HS-27A (cell line): ENCODE data around the gene ATP6V1G3.
"Not testable (repeated sequence)": the region's sequence is repeated elsewhere in the genome, so short reads cannot be mapped to it uniquely, and the experiment has no call there.

ENCODE experiments used
- DNase-seq: peaks from one replicate; pipeline ENCODE4 v3.0.0-alpha.2; 2012; ENCODE audit warnings: low read depth, missing footprints

Gene ATP6V1G3

GRCh38 chr1:198542632-198543031 is 2.2 kb upstream of the ATP6V1G3 start:
- DNase-seq: no peak

GRCh38 chr1:198541737-198542136 is 1.3 kb upstream of the ATP6V1G3 start:
- no peak for DNase-seq

- DNase-seq: no peak
Observed at GRCh38 chr1:198538579-198539364, 1.7 kb downstream of the ATP6V1G3 start.

DNA sequence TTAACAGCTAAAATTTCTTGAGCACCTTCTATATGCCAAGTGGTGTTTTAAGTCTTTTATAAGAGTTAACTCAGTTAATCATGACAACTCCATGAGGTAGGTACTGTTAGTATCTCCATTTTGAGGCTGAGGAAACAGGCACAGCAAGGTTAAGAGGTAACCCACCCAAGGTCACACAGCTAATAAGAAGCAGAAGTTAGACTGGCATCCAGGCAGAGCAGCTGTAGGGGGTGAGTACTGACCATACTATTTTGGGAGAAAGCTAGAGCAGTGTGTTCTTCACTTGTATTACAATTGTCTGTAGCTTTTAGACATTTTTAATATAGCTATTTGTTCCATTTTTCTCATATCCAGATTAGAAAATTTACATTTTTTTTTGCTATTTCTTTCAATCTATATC is 4.8 kb downstream of the ATP6V1G3 start:
- DNase-seq: no peak

DNA sequence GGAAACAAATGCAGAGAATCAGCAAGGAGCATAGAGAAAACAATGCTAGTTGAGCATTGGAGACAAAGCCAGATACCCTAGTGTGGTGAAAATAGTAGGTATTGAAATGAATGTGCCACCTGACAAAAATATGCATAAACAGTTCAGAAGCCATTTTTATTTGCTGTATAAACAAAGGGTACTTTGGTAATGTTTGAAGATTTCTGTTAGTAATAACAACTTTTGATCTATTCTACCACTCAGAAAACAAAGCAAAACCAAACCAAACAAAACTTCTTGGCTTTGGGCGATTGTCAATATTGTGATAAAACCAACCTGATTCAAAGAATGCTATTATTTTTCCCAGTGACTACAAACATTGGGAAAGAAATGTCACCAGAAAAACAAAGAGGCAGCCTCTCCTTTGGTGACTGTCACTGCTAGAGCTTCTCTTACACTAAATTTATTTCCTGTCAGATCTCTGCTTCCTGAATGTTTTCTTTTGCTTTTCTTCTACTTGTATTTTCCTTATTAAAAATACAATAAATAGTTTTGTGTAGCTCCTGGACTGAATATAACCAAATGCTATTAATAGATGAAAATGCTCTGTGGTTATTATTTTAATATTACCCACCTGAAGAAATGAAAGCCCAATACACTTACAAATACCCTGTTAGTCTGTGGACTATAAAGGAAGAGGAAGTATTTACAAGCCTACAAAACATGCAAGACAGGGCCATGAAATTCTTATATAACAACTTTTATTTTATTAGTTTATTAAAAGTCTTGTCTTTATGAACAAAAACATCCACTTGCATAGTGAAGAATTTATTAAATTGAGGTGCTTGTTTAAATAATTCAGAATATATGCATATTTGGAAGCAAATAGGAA is 5.7 kb downstream of the ATP6V1G3 start:
- no peak for DNase-seq

- DNase-seq: no peak
Observed at GRCh38 chr1:198531891-198532290, 8.6 kb downstream of the ATP6V1G3 start.

- DNase-seq: no peak
Observed at GRCh38 chr1:198530953-198531352, 9.5 kb downstream of the ATP6V1G3 start.

DNA sequence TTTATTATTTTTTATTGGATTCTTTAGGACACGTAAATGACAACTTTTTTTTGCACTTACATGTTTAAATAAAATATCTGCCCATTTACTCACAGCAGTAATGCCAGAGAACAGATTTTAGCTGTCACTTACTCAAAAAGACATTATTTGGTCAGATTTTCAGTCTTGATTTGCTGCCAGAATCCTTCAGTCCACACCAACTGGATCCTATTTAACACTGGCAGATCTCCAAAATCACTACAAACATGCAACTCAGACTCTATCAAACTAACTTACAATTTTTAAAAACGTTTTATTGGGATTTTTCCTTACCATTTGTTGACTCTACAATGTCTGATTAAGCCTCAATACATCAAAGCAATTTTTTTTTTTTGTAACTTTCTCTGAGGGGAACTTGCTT is 11.1 kb downstream of the ATP6V1G3 start:
- DNase-seq: peak; percentile 74

DNA sequence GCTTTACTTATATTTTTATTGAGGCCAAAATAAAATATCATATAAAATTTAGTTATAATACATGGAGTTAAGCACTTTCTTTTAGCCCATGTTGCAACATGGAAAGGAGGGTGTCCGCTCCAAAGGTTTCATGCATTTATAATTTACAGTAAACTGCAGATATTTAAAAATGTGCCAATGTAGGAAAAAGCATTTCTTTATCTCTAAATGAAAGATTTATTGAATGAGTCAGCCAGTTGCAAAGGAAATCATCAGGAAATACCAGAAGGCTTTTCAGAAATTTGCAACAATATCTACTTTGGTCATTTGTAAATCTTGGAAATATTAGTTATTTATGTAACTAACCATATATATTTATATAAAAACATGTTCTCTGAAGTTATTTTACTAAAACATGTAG is 12.1 kb downstream of the ATP6V1G3 start:
- peak; percentile 42 for DNase-seq

- DNase-seq: no peak
Observed at GRCh38 chr1:198524556-198524955, 15.9 kb downstream of the ATP6V1G3 start.

DNA sequence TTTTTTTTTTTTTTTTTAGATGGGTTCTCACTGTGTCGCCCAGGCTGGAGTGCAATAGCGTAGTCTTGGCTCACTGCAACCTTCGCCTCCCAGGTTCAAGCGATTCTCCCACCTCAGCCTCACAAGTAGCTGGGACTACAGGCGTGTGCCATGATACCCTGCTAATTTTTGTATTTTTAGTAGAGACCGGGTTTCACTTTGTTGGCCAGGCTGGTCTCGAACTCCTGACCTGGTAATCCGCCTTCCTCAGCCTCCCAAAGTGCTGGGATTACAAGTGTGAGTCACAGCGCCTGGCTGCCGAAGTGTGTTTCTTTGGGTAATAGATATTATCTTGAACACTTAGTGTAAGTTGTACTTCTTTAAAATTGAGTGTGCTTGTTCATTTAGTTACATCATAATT is 16.4 kb downstream of the ATP6V1G3 start:
- not testable (repeated sequence) for DNase-seq

- DNase-seq: no peak
Observed at GRCh38 chr1:198523182-198523950, 17.1 kb downstream of the ATP6V1G3 start.

GRCh38 chr1:198520524-198521254 is 19.8 kb downstream of the ATP6V1G3 start:
- no peak for DNase-seq

- DNase-seq: no peak
Observed at GRCh38 chr1:198519639-198520501, 20.6 kb downstream of the ATP6V1G3 start.

GRCh38 chr1:198517623-198518199 is 22.8 kb downstream of the ATP6V1G3 start:
- DNase-seq: no peak

DNA sequence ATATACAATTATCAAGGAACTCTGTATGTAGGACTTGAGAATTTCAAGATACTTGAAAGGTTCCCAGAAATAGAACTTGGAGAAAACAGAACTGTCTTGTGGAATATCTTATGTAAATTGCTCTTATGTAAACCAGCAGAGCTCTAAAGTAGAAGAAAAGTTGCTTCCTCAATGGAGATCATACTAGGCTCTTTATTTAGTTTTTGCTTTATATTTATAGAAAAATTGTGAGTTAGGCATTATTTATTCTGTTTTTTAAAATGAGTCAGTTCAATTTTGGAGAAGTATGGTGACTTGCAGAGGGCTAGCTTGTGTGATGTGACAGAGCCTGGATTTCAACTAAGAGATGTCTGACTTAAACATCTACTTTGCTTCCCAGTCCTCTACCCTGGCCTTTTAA is 40.4 kb downstream of the ATP6V1G3 start:
- DNase-seq: no peak

GRCh38 chr1:198499588-198499987 is 40.9 kb downstream of the ATP6V1G3 start:
- DNase-seq: no peak

DNA sequence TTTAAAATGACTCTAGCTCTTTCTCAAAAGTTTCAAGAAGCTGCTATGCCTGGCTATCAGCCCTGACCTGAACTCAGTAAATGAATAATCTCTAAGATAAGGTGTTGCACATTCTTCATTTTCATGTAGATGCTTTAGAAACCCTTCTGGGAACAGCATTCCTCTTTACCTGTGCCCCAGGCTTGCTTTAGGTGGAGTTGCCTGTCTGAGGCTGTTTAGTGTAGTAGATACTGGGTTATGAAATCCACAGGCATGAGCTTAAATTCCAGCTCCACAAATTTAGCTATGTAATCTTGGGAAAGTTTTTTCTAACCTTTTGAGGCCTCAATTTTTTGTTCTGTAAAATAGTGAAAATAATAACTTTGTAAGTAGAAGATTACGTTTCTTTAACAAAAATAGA is 41.6 kb downstream of the ATP6V1G3 start:
- DNase-seq: no peak

DNA sequence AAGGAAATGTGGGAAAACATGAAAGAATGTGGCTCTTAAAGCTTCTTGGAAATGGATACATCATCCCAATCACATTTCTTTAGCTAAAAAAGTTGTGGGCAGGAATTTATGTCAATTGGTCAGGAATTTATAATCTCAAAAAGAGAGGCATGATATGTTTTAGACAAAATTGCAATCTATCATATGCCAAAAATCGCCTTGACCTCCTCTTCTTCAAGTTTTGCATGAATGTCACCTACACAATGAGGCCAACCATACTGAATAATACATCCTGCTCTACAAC is 42.4 kb downstream of the ATP6V1G3 start:
- DNase-seq: no peak

DNA sequence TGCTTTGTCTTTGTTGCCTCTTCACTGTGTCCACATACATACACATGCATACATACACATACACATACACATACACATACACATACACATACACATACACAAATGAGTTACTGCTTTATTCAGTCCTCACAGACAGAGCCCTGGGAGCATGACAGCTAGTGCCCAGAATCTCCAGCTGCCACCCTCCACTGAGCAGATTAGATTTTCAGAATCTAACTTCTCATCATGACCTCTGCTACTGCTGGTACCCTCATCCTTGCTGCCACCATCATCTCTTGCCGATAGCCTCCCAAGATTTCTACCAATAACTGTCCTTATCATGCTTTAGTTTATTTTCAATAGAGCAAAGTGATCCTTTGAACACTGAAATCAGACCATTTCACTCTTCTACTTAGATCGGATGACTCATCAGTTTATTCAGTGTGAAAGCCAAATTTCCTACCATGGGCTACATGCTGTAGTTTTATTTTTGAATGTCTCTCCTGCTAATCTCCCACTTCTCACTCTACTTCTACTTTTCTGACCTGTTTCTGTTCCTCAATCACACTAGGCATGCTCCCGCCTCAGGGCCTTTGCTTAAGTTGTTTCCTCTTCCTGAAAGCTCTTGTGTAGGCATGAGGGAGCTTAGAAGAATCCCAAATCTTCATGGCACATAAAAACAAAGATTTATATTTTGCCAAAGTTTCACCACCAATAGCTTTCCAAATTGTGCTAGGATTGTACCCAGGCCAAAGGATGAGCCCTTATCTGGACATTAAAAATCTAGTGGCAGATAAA is 43.0 kb downstream of the ATP6V1G3 start:
- DNase-seq: no peak
